H1 (cell line): ENCODE measurements around the gene RGS3. TPM values are rescaled to one million over a fixed set of nuclear protein-coding genes. Genes with fewer than 3 reads are reported as not detected.

Experiments
- CTCF ChIA-PET: fragments of 300-600 bp; sonication (Branson Sonifier 250); formaldehyde crosslinking; loops from one replicate; lab custom pipeline; 2021; ENCODE audit not compliant: partially characterized antibody; lab: Charles Lee
- POLR2A ChIA-PET: fragments of 300-600 bp; sonication (Branson Sonifier 250); formaldehyde crosslinking; loops from one replicate; lab custom pipeline; 2021; ENCODE audit warnings: inconsistent platforms; ENCODE audit not compliant: partially characterized antibody; lab: Charles Lee
- DNase-seq, 2 experiments: peaks; one replicate each; pipeline versions ENCODE4 v3.0.0 to v3.0.0-alpha.2; 2010 to 2022; ENCODE audit warnings: low spot score in 2 of 2, low read depth in 1 of 2, mixed read lengths in 1 of 2
- FAIRE-seq: peaks from 2 replicates; lab custom pipeline; 2011; peaks lifted over from hg19 to GRCh38; lab: Jason Lieb, UNC
- H2AFZ ChIP-seq: 2 replicates; pipeline ENCODE4 v1.8.1; 2012; ENCODE audit warnings: low read length, inconsistent platforms
- H2AK5ac ChIP-seq: 2 replicates; pipeline ENCODE4 v1.6.1; 2013; ENCODE audit warnings: low read depth, low read length
- H2BK120ac ChIP-seq: replicated peaks from 2 replicates; pipeline ENCODE3; 2013; ENCODE audit warnings: low read depth, low read length, inconsistent platforms
- H2BK12ac ChIP-seq: 2 replicates; pipeline ENCODE4 v1.6.1; 2013; ENCODE audit warnings: low read depth, low read length
- H2BK15ac ChIP-seq: 2 replicates; pipeline ENCODE4 v1.6.1; 2013; ENCODE audit warnings: low read length
- H2BK20ac ChIP-seq: 2 replicates; pipeline ENCODE4 v1.6.1; 2013; ENCODE audit warnings: low read length
- H2BK5ac ChIP-seq: 2 replicates; pipeline ENCODE4 v1.6.1; 2013; ENCODE audit warnings: low read depth, low read length
- H3K14ac ChIP-seq: 2 replicates; pipeline ENCODE4 v1.6.1; 2013; ENCODE audit warnings: inconsistent platforms; ENCODE audit not compliant: insufficient read length
- H3K18ac ChIP-seq: 2 replicates; pipeline ENCODE4 v1.6.1; 2013; ENCODE audit warnings: low read length; ENCODE audit errors: extremely low read depth
- H3K23ac ChIP-seq: 2 replicates; pipeline ENCODE4 v1.6.1; 2013; ENCODE audit warnings: inconsistent platforms; ENCODE audit not compliant: insufficient read length
- H3K23me2 ChIP-seq: 2 replicates; pipeline ENCODE4 v1.6.1; 2013; ENCODE audit warnings: low read depth, low read length
- H3K27ac ChIP-seq: 2 replicates; pipeline ENCODE4 v1.6.1; 2011; ENCODE audit warnings: low read depth, low read length, inconsistent platforms
- H3K27me3 ChIP-seq, 4 experiments: replicated peaks in 1 of 4; 1 replicate in 1 of 4; 2 replicates in 3 of 4; pipeline versions ENCODE4 v1.6.1 to v1.8.1; 2011 to 2013; ENCODE audit warnings: low read length in 3 of 4, mild to moderate bottlenecking in 3 of 4, inconsistent platforms in 2 of 4, mixed read lengths in 2 of 4, moderate library complexity in 1 of 4; ENCODE audit not compliant: control insufficient read depth in 3 of 4, insufficient read depth in 3 of 4; ENCODE audit errors: extremely low read depth in 1 of 4
- H3K36me3 ChIP-seq, 4 experiments: 2 replicates each; pipeline versions ENCODE4 v1.6.1 to v1.8.1; 2011 to 2013; ENCODE audit warnings: mild to moderate bottlenecking in 4 of 4, low read length in 3 of 4, moderate library complexity in 2 of 4, control low read depth in 1 of 4, inconsistent platforms in 1 of 4; ENCODE audit not compliant: insufficient read depth in 4 of 4, control insufficient read depth in 2 of 4
- H3K4ac ChIP-seq: replicated peaks from 2 replicates; pipeline ENCODE3; 2013; ENCODE audit warnings: low read length, low read depth, mixed read lengths, inconsistent platforms; ENCODE audit not compliant: insufficient read length
- H3K4me1 ChIP-seq, 4 experiments: replicated peaks in 1 of 4; 1 replicate in 1 of 4; 2 replicates in 3 of 4; pipeline versions ENCODE4 v1.6.1 to v1.8.1; 2011 to 2013; ENCODE audit warnings: low read length in 3 of 4, inconsistent platforms in 2 of 4, mixed read lengths in 1 of 4; ENCODE audit not compliant: insufficient read depth in 4 of 4, control insufficient read depth in 3 of 4
- H3K4me2 ChIP-seq, 2 experiments: 2 replicates each; pipeline versions ENCODE4 v1.6.1 to v1.8.1; 2011 to 2013; ENCODE audit warnings: low read depth in 2 of 2, low read length in 2 of 2, control low read depth in 1 of 2, inconsistent platforms in 1 of 2, mild to moderate bottlenecking in 1 of 2; ENCODE audit not compliant: insufficient read depth in 1 of 2
- H3K4me3 ChIP-seq, 4 experiments: fragments of 200-600, 300-600 bp in 1 of 4; sonication (generic), shearing (Covaris generic), sonication (Bioruptor Twin) in 1 of 4; 2 replicates each; pipeline versions ENCODE4 v1.5.1 to v1.8.1; 2011 to 2016; ENCODE audit warnings: low read length in 4 of 4, low read depth in 3 of 4, control low read depth in 2 of 4, inconsistent platforms in 2 of 4, mild to moderate bottlenecking in 2 of 4, mixed read lengths in 1 of 4, moderate library complexity in 1 of 4; ENCODE audit not compliant: insufficient read depth in 2 of 4; ENCODE audit errors: extremely low read depth in 1 of 4
- H3K56ac ChIP-seq: replicated peaks from 2 replicates; pipeline ENCODE3; 2013; ENCODE audit warnings: low read depth, mild to moderate bottlenecking, mixed read lengths, low read length, inconsistent platforms; ENCODE audit not compliant: insufficient read length
- H3K79me1 ChIP-seq: 2 replicates; pipeline ENCODE4 v1.6.1; 2013; ENCODE audit warnings: low read depth, low read length, control low read depth
- H3K79me2 ChIP-seq, 2 experiments: 2 replicates each; pipeline versions ENCODE4 v1.6.1 to v1.8.1; 2012 to 2013; ENCODE audit warnings: low read length in 2 of 2, mild to moderate bottlenecking in 2 of 2, inconsistent platforms in 1 of 2; ENCODE audit not compliant: insufficient read depth in 2 of 2, control insufficient read depth in 1 of 2
- H3K9ac ChIP-seq, 4 experiments: replicated peaks in 1 of 4; 1 replicate in 1 of 4; 2 replicates in 3 of 4; pipeline versions ENCODE4 v1.6.1 to v1.8.1; 2011 to 2013; ENCODE audit warnings: low read depth in 3 of 4, low read length in 3 of 4, control low read depth in 2 of 4, mild to moderate bottlenecking in 2 of 4, moderate library complexity in 2 of 4, inconsistent platforms in 1 of 4; ENCODE audit errors: extremely low read depth in 1 of 4
- H3K9me3 ChIP-seq, 2 experiments: 2 replicates each; pipeline versions ENCODE4 v1.6.1 to v1.8.1; 2012 to 2013; ENCODE audit warnings: mild to moderate bottlenecking in 2 of 2, moderate library complexity in 2 of 2, control low read depth in 1 of 2, inconsistent platforms in 1 of 2, low read depth in 1 of 2, low read length in 1 of 2, mixed read lengths in 1 of 2; ENCODE audit not compliant: insufficient read depth in 2 of 2
- H4K20me1 ChIP-seq, 2 experiments: replicated peaks in 1 of 2; 2 replicates each; pipeline versions ENCODE3 to v1.8.1; 2011 to 2013; ENCODE audit warnings: inconsistent platforms in 2 of 2, low read length in 2 of 2, mild to moderate bottlenecking in 1 of 2; ENCODE audit not compliant: insufficient read depth in 2 of 2, control insufficient read depth in 1 of 2
- H4K5ac ChIP-seq: 2 replicates; pipeline ENCODE4 v1.6.1; 2013; ENCODE audit warnings: low read length, low read depth, mixed read lengths, inconsistent platforms; ENCODE audit not compliant: insufficient read length
- H4K8ac ChIP-seq: 2 replicates; pipeline ENCODE4 v1.8.0; 2013; ENCODE audit warnings: mild to moderate bottlenecking, moderate library complexity, low read length, inconsistent platforms; ENCODE audit not compliant: insufficient read depth; ENCODE audit errors: extremely low read depth
- H4K91ac ChIP-seq: replicated peaks from 2 replicates; pipeline ENCODE3; 2013; ENCODE audit warnings: low read length, mixed read lengths, inconsistent platforms; ENCODE audit not compliant: insufficient read length
- CBX5 ChIP-seq: fragments of 300-800, 300-1000 bp; sonication (generic); IDR thresholded peaks from 2 replicates; pipeline ENCODE4 v1.7.1; 2016; ENCODE audit warnings: antibody characterized with exemption, low read length, low read depth
- CHD2 ChIP-seq: IDR thresholded peaks from 2 replicates; pipeline ENCODE4 v1.6.1; 2012; ENCODE audit warnings: low read length, improper control_type of control experiment
- KDM5A ChIP-seq: fragments of 200-600 bp; IDR thresholded peaks from 2 replicates; pipeline ENCODE4 v1.7.1; 2012; ENCODE audit warnings: mild to moderate bottlenecking, low read length, inconsistent platforms, mixed read lengths
- SP1 ChIP-seq: IDR thresholded peaks from 2 replicates; pipeline ENCODE4 v1.6.1; 2011; ENCODE audit warnings: low read depth, low read length
- WGBS, 2 experiments: shearing (Covaris generic) in 1 of 2; methylation state at CpG; one replicate each; pipeline versions ENCODE4 v1.1.6 to v1.1.7; 2013 to 2015; ENCODE audit warnings: low lambda C conversion rate in 2 of 2, mixed read lengths in 2 of 2, inconsistent platforms in 1 of 2, low coverage in 1 of 2, missing lambda C conversion rate in 1 of 2; ENCODE audit not compliant: insufficient replicate concordance in 2 of 2, insufficient coverage in 1 of 2, insufficient read length in 1 of 2; ENCODE audit errors: extremely low coverage in 1 of 2, missing lambda C conversion rate in 1 of 2; 5-methylcytosine and 5-hydroxymethylcytosine counted together
- polyA plus RNA-seq, 7 experiments: library from polyadenylated mRNA; depleted of rRNA in 3 of 7; stranded (reverse) in 5 of 7; unstranded in 2 of 7; fragments of >200 nt in 5 of 7; fragments of 200-250 nt in 2 of 7; gene quantifications; 1 replicate in 5 of 7; 2 replicates in 1 of 7; 4 replicates in 1 of 7; pipeline versions ENCODE4 v1.2.1 to v1.2.3, GENCODE V29; 2011 to 2013; ENCODE audit warnings: missing spikeins in 2 of 7, mixed read lengths in 2 of 7
- total RNA-seq: library from RNA; stranded (reverse); fragmentation: NEBNext Ultra II Directional; extraction: Animal tissue kit (Norgen Biotek cat#: 25700); gene quantifications from 2 replicates; pipeline ENCODE4 v1.2.1, GENCODE V29; 2021
- TF ChIP-seq, protein P1 (sequence below): IDR thresholded peaks from 2 replicates; pipeline ENCODE4 v1.6.1; 2011; ENCODE audit warnings: low read depth, mild to moderate bottlenecking, low read length; ENCODE audit not compliant: insufficient read depth
- TF ChIP-seq, protein P2 (sequence below), 3 experiments: IDR thresholded peaks; 1 replicate in 2 of 3; 2 replicates in 1 of 3; pipeline versions ENCODE4 v1.5.1 to v1.6.1; 2011; ENCODE audit warnings: low read length in 3 of 3, mild to moderate bottlenecking in 3 of 3, inconsistent platforms in 2 of 3, low read depth in 1 of 3, moderate library complexity in 1 of 3; ENCODE audit not compliant: insufficient read depth in 1 of 3; ENCODE audit errors: control extremely low read depth in 1 of 3

The RGS3 gene
- total and polyA plus RNA-seq, 2 of the 8 experiments (the other 6 are each of a cell fraction or from before 2014, with no cell fraction given): 12.6 to 18.2 TPM

DNA sequence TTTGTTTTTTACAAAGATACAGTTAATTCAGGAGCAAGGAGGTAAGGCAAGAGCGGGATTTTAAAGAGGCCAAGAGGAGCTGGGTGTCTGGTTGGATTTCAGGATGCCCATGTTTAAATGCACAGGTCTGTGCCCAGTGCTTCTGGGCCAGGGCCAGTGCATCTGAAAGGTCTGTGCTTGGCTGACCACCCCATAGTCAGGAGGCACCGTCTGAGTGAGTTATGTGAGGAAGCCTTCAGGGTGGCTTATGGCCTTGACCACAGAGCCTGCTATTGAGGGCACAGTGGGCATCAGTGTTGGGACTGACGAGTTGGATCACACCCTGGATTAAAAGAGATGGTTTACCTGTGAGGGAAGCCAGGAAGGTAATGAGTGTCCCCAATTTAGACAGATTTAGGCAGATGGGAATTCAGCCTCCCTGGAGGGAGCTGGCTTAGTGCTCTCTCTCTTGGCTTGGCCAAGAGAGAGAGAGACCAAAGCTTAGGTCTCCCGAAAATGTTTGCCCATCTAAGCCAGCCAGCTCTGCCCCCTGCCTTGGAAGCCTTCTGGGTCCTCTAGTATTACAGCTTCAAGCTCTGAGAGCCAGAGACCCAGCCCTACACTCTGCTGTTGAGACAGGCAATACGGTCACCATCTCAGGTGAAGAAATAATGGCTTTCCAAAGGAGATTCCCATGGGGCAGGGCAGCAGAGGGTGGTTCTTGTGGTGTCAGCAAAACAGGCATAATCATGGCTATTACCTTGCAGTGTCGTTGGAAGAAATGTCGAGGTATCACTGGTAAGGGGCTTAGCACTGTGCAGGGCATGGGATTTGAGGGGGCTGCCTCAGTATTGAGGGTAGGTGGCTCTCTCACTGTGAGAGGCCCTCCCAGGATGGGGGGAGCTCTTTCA lies 68.6 kb downstream of the RGS3 start:
- Histone ChIP-seq H3K4me3 (no peak overlapping the region), H2AFZ (no peak overlapping the region), H3K23ac (no peak overlapping the region), H3K4ac (no peak overlapping the region), H3K4me2 (no peak overlapping the region), H2BK5ac (no peak overlapping the region), H4K91ac (no peak overlapping the region), H2BK20ac (no peak overlapping the region), H2BK15ac (no peak overlapping the region), H3K27ac (no peak overlapping the region), H3K36me3 (no peaks in the 10 kb centered on the region), H3K18ac (no peak overlapping the region), H3K9me3 (no peaks in the 10 kb centered on the region), H4K8ac (no peak overlapping the region), H3K14ac (no peak overlapping the region), H3K79me2 (no peaks in the 10 kb centered on the region), H3K79me1 (no peaks in the 10 kb centered on the region), H2AK5ac (no peak overlapping the region), H3K23me2 (no peaks in the 10 kb centered on the region), H4K20me1 (no peaks in the 10 kb centered on the region), H2BK12ac (no peak overlapping the region), H3K56ac (no peak overlapping the region), H3K27me3 (no peaks in the 10 kb centered on the region), H4K5ac (no peak overlapping the region), H3K9ac (no peak overlapping the region), H2BK120ac (no peak overlapping the region), H3K4me1 (peaks cover 0 to 15% (median 4%) of the 10 kb centered on the region in 4 experiments; a peak in 5 of 7 replicates)
- ChIA-PET POLR2A (interaction anchor here (0.6 to 1.5 kb wide), 3 partner anchors 13 to 39 kb away, joined by 3 to 4 read pairs (median 3); no protein-coding TSS in a partner anchor), CTCF (interaction anchor here (0.9 to 2.2 kb wide), 6 partner anchors 9 to 126 kb away, joined by 3 to 9 read pairs (median 4); no protein-coding TSS in a partner anchor)
- 84% methylated on average over 7 of the region's 7 CpGs; no CpG with 5 or more reads in 1 of the 2 experiments for WGBS, 2 experiments
- FAIRE-seq (no peak), DNase-seq (no peak)
- TF ChIP-seq CBX5 (no peak), SP1 (no peak), KDM5A (no peak), CHD2 (no peak)
- TF ChIP-seq, protein P1, sequence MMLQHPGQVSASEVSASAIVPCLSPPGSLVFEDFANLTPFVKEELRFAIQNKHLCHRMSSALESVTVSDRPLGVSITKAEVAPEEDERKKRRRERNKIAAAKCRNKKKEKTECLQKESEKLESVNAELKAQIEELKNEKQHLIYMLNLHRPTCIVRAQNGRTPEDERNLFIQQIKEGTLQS: no peak
- TF ChIP-seq, protein P2, sequence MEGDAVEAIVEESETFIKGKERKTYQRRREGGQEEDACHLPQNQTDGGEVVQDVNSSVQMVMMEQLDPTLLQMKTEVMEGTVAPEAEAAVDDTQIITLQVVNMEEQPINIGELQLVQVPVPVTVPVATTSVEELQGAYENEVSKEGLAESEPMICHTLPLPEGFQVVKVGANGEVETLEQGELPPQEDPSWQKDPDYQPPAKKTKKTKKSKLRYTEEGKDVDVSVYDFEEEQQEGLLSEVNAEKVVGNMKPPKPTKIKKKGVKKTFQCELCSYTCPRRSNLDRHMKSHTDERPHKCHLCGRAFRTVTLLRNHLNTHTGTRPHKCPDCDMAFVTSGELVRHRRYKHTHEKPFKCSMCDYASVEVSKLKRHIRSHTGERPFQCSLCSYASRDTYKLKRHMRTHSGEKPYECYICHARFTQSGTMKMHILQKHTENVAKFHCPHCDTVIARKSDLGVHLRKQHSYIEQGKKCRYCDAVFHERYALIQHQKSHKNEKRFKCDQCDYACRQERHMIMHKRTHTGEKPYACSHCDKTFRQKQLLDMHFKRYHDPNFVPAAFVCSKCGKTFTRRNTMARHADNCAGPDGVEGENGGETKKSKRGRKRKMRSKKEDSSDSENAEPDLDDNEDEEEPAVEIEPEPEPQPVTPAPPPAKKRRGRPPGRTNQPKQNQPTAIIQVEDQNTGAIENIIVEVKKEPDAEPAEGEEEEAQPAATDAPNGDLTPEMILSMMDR (IDR thresholded peaks at IDR 0.05; ENCODE audit: control extremely low read depth in 1 of 3, insufficient read depth in 1 of 3, low read depth in 1 of 3, low read length in 3 of 3): no peak
